Large intestine (tissue), 12 donors: ENCODE data around the gene KCNJ6. TPM values are rescaled to one million over a fixed set of nuclear protein-coding genes. Genes with fewer than 3 reads are reported as not detected.

Experiments used
- DNase-seq, 2 donors: peaks; one replicate each; pipeline versions ENCODE4 v3.0.0 to v3.0.0-alpha.2; 2013
- H3K27ac ChIP-seq: one replicate; pipeline ENCODE4 v1.5.1; 2013; ENCODE audit warnings: low read length
- H3K27me3 ChIP-seq: 2 replicates; pipeline ENCODE4 v1.6.1; 2013; ENCODE audit warnings: low read length; ENCODE audit not compliant: control insufficient read depth, insufficient read depth
- H3K36me3 ChIP-seq: 2 replicates; pipeline ENCODE4 v1.6.1; 2013; ENCODE audit warnings: low read length; ENCODE audit not compliant: control insufficient read depth, insufficient read depth
- H3K4me1 ChIP-seq: one replicate; pipeline ENCODE4 v1.6.1; 2013; ENCODE audit warnings: low read length; ENCODE audit not compliant: control insufficient read depth, insufficient read depth
- H3K4me3 ChIP-seq: one replicate; pipeline ENCODE4 v1.5.1; 2013; ENCODE audit warnings: low read length
- H3K9me3 ChIP-seq: one replicate; pipeline ENCODE4 v1.6.1; 2013; ENCODE audit warnings: mild to moderate bottlenecking, low read depth, low read length, moderate library complexity; ENCODE audit not compliant: control insufficient read depth
- WGBS: methylation state at CpG from one replicate; pipeline ENCODE4 v1.1.5; 2013; ENCODE audit warnings: low lambda C conversion rate; ENCODE audit not compliant: insufficient coverage; 5-methylcytosine and 5-hydroxymethylcytosine counted together
- long read RNA-seq, 11 donors: transcript quantifications; one replicate each; lab custom pipeline, GENCODE V29; 2026
- polyA plus RNA-seq: library from polyadenylated mRNA; unstranded; fragments of 120-200 nt; gene quantifications from one replicate; pipeline ENCODE4 v1.2.1, GENCODE V29; 2013

The KCNJ6 gene, protein sequence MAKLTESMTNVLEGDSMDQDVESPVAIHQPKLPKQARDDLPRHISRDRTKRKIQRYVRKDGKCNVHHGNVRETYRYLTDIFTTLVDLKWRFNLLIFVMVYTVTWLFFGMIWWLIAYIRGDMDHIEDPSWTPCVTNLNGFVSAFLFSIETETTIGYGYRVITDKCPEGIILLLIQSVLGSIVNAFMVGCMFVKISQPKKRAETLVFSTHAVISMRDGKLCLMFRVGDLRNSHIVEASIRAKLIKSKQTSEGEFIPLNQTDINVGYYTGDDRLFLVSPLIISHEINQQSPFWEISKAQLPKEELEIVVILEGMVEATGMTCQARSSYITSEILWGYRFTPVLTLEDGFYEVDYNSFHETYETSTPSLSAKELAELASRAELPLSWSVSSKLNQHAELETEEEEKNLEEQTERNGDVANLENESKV
- 0.39 TPM for polyA plus RNA-seq
- long read RNA-seq, donor 1: 0 reads
- long read RNA-seq, donor 2: 0 reads
- long read RNA-seq, donor 3: 0 reads
- long read RNA-seq, donor 4: 0 reads
- long read RNA-seq, donor 5: 0 reads
- long read RNA-seq, donor 6, full-length matches to known transcripts: 1 of 1 reads
- long read RNA-seq, donor 6, partial matches to known transcripts: 0 of 1 reads
- long read RNA-seq, donor 6, other reads (novel, unspliced or antisense): 0 of 1 reads
- long read RNA-seq, donor 7: 0 reads
- long read RNA-seq, donor 8: 0 reads
- long read RNA-seq, donor 9: 0 reads
- long read RNA-seq, donor 10: 0 reads
- long read RNA-seq, donor 11: 0 reads

DNA sequence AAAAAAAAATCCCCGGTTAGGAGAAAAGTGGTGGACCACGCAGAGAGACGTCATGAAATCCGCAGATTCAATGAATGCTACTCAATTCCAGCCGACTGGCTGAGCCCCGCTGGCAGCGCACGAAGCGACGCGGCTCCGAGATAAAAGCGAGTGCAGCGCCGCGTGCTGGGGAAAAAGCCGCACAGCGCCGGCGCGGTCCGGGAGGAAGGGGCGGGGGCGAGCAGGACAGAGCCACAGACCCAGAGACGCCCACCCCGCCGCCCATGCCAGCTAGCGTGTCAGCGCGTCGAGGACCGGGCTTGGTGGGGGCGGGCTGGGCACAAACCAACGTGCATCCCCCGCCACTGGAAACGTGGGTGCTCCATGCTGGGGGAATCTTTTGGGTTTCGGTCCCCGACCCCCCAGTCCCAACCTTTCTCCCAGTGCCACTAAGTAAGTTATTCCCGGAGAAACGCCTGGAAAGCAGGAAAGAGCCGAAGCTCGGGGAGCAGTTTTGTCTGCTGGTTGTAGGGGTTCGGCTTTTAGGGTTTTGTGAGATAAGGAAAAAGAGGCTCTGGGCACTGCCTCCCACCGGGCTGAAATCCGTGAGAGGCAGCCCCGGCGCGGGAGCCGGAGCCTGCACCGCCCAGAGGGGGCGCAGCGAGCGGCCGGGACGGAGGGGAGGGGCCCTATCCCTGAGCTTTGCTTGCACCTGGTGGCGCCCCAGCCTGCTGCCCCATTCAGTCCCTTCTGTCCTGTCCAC is at the start of gene KCNJ6:
KCNJ6 (minus strand) TSS at position 148 of the 742 bp plus-strand sequence. CDS start 75,775 bp downstream, outside the sequence.
- Histone ChIP-seq H3K4me3 (peak within 1 kb of the TSS; percentile 10), H3K27me3 (peaks cover 56% of the 10 kb centered on the region), H3K4me1 (peaks cover 3% of the 10 kb centered on the region), H3K36me3 (no peaks in the 10 kb centered on the region), H3K27ac (no peak within 1 kb of the TSS), H3K9me3 (no peaks in the 10 kb centered on the region)
- no CpG with 5 or more reads among the region's 56 CpGs for WGBS
- DNase-seq: peak; percentile 15 to 31

DNA sequence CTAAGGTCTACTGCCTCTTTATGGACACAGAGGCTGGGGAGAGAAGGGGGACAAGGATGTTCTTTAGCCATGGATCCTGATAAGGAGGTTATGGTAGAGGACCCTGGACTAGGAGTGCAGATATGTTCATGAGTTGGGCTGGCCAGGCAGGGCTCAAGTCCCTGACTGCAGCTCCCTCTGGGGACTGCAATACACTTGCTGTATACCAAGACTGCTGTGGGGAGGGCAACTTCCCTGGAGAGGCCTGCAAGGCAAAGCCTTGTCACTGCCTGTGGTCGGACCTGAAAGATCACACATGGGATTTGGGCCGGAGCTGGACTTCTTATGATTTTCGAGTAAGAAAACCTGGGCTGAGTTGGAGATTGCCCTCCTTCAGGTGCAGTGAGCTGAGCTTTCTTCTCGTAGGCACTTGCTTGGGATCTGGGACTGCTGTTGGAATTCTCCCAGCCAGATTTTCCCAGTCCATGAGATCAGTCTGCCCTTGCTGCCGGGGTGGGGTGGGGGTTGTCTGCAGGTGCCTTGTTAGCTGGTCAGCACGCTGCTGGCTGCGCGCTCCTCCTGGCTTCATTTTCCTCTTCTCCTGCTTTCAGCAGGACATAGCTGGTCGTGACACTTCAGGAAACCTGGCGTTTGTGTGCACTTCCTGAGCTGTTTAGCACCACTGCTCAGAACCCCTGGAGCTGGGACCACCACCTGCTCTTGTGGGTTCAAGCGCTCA is 49.0 kb upstream of the KCNJ6 start:
- DNase-seq: no peak
- no peak overlapping the region for H3K4me3 ChIP-seq
- H3K27ac ChIP-seq: no peak overlapping the region
- no peaks in the 10 kb centered on the region for H3K27me3 ChIP-seq
- no peaks in the 10 kb centered on the region for H3K4me1 ChIP-seq
- no peaks in the 10 kb centered on the region for H3K9me3 ChIP-seq
- WGBS: no CpG with 5 or more reads among the region's 11 CpGs
- no peaks in the 10 kb centered on the region for H3K36me3 ChIP-seq

DNA sequence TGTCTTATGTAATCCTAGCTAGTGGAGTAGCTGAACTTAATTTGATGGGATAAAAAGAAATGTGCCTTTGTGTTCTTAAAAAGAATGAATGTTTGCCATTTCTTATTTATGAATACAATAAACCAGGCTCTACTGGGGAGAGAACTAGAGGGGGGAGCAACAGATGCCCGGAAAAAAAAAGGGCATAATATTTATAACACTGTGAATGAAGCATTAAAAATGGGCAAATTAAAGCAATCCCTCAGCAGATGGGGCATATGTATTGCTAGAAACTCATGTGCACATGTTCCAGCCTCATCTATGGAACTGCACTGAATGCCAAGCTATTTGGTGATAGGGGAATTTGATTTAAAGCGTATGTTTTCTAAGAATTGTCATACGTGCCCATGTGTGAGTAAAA is 42.3 kb upstream of the KCNJ6 start:
- no peaks in the 10 kb centered on the region for H3K36me3 ChIP-seq
- no peaks in the 10 kb centered on the region for H3K9me3 ChIP-seq
- H3K27me3 ChIP-seq: peaks cover 5% of the 10 kb centered on the region
- H3K4me3 ChIP-seq: no peak overlapping the region
- H3K27ac ChIP-seq: no peak overlapping the region
- no peaks in the 10 kb centered on the region for H3K4me1 ChIP-seq
- DNase-seq: no peak
- no CpG with 5 or more reads among the region's 3 CpGs for WGBS

DNA sequence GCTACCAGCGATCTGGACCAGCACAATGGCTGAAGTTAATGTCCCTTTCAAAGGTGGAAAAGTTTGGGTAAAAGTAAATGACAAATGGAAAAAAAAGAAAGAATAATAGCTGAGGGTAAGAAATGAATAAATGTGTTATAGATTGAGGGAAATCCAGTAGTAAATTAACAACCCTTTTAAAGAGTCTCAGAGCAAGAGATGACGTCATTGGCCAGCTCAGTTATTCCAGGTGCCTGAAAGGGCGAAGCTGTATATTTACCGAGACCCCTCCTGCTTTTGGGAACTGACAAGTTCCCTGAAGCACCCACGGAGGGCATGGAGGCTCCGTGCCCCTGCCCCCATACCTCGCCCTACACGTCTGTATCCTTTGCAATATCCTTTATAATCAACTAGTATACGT is 40.5 kb upstream of the KCNJ6 start:
- 90% methylated on average over 2 of the region's 9 CpGs for WGBS

DNA sequence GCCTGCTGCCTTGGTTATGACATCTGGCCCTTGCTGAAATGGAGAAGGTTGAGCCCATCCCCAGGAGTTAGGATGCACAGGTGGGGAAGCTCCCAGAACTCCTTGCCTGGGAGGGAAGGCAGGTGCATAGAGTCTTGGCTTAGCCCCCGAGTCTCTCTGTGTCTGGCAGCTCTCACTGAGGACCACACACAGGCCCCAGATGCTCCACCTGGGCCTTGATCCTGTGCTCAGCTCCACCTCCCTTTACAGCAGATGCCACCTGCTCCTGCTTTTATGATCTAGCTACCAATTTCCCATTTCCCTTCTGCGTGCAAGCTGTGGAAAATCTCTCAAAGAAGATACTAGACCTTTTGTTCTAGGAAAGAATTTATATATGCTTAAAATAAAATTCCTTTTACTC is 28.8 kb upstream of the KCNJ6 start:
- no peak overlapping the region for H3K4me3 ChIP-seq
- no peaks in the 10 kb centered on the region for H3K27me3 ChIP-seq
- WGBS: 100% methylated on average over 1 of the region's 2 CpGs
- H3K36me3 ChIP-seq: no peaks in the 10 kb centered on the region
- no peak for DNase-seq
- H3K27ac ChIP-seq: no peak overlapping the region
- no peaks in the 10 kb centered on the region for H3K4me1 ChIP-seq
- H3K9me3 ChIP-seq: no peaks in the 10 kb centered on the region

More for the DNA sequence above, 40.5 kb upstream of the KCNJ6 start:
- H3K9me3 ChIP-seq: no peaks in the 10 kb centered on the region
- DNase-seq: no peak
- no peak overlapping the region for H3K4me3 ChIP-seq
- H3K4me1 ChIP-seq: no peaks in the 10 kb centered on the region
- H3K36me3 ChIP-seq: no peaks in the 10 kb centered on the region
- H3K27ac ChIP-seq: no peak overlapping the region
- peaks cover 5% of the 10 kb centered on the region for H3K27me3 ChIP-seq

DNA sequence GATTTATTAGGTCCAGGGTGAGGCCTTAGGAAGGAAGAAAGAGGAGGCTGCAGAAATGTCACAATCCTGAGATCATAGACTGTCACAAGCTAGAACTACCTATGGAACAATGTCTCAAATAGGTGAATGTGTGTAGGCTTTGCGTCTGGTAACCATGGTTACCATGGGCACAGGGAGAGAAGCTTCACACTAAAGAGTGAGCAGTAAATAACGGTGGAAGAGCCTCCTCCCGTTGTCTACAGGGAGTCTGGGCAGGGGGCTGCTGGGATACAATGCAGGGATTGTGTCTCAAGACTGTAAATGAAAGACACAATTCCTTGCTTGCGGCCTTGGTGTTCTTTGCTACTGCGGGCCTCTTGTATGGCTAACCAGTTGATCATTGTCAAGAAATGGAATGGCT is 28.2 kb upstream of the KCNJ6 start:
- DNase-seq: no peak
- Histone ChIP-seq H3K36me3 (no peaks in the 10 kb centered on the region), H3K27ac (no peak overlapping the region), H3K4me3 (no peak overlapping the region), H3K27me3 (no peaks in the 10 kb centered on the region), H3K9me3 (no peaks in the 10 kb centered on the region), H3K4me1 (no peaks in the 10 kb centered on the region)
- WGBS: no CpG with 5 or more reads among the region's 5 CpGs

DNA sequence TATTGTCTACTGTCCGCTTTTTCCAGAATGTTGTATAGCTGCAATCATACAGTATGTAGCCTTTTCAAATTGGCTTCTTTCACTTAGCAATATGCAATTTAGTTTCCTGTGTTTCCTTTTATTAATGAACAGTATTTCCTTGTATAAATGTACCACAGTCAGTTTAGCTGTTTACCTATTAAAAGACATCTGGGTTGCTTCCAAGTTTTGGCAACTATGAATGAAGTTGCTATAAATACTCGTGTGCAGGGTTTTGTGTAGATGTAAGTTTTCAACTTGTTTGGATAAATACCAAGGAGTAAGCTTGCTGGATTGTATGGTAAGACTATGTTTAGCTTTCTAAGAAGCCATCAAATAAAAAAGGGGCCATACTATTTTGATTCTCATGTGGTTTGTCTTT is 24.4 kb upstream of the KCNJ6 start:
- Histone ChIP-seq H3K36me3 (no peaks in the 10 kb centered on the region), H3K4me1 (no peaks in the 10 kb centered on the region), H3K4me3 (no peak overlapping the region), H3K27me3 (no peaks in the 10 kb centered on the region), H3K27ac (no peak overlapping the region), H3K9me3 (no peaks in the 10 kb centered on the region)
- DNase-seq: no peak
- WGBS: no CpG with 5 or more reads among the region's 2 CpGs

DNA sequence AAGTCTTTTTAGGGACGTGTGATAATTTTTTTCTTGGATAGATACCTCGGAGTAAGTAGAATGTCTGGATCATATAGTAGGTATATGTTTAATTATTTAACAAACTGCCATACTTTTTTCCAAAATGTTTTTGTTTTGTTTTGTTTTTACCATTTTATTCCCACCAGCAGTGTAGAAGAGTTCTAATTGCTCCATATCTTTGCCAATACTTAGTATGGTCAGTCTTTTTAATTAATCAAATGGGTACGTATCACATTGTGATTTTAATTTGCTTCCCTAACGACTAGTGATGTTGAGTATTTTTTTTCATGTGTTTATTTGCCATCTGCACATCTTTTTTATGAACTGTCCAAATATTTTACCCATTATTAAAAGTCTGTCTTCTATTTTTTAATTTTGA is 23.6 kb upstream of the KCNJ6 start:
- DNase-seq: no peak
- Histone ChIP-seq H3K27me3 (no peaks in the 10 kb centered on the region), H3K9me3 (no peaks in the 10 kb centered on the region), H3K36me3 (no peaks in the 10 kb centered on the region), H3K4me1 (no peaks in the 10 kb centered on the region), H3K27ac (no peak overlapping the region), H3K4me3 (no peak overlapping the region)
- WGBS: 86% methylated on average over 4 of the region's 4 CpGs

DNA sequence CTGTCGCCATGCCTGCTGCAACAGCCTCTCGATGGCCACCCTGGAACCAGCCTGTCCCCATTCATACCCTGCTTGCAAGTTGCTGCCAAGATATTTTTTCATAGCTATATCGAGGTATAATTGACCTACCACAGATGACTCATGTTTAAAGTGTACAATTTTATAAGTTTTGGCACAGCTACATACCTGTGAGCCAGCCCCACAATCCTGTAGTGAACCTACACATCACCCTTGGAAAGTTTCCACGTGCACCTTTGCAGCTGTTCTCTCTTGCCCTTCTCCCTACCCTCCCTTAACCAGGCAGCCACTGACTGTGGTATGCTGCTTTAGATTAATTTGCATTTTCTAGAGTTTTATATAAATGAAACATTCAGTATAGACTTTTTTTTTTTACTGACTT is 23.0 kb upstream of the KCNJ6 start:
- no peak for DNase-seq
- no peaks in the 10 kb centered on the region for H3K36me3 ChIP-seq
- no CpG with 5 or more reads among the region's 4 CpGs for WGBS
- no peak overlapping the region for H3K27ac ChIP-seq
- H3K4me1 ChIP-seq: no peaks in the 10 kb centered on the region
- no peaks in the 10 kb centered on the region for H3K27me3 ChIP-seq
- H3K9me3 ChIP-seq: no peaks in the 10 kb centered on the region
- H3K4me3 ChIP-seq: no peak overlapping the region

DNA sequence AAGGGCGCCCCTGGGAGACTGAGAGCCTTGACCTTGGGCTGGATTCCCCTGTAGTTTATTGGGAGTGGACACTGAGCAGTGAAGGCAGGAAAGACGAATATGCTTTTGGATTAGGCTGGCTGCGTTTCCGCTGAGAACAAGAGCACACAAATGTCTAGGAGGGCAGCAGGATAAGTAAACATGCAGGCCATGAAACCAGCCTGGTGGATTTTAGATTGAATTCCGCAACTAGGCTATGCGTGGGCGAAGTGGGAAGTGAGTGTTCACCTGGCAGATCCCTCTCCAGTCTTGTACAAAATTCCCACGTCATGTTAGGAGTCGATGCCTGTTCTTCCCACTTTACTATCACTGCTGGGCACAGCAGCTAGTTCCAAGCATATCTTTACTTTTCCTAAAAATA is 21.4 kb upstream of the KCNJ6 start:
- Histone ChIP-seq H3K4me3 (no peak overlapping the region), H3K4me1 (no peaks in the 10 kb centered on the region), H3K36me3 (no peaks in the 10 kb centered on the region), H3K9me3 (no peaks in the 10 kb centered on the region), H3K27ac (no peak overlapping the region), H3K27me3 (no peaks in the 10 kb centered on the region)
- whole genome bisulfite sequencing: no CpG with 5 or more reads among the region's 9 CpGs
- DNase-seq: no peak
